Measurements from ENCODE around the gene SEPTIN5. TPM values are rescaled to one million over a fixed set of nuclear protein-coding genes. Genes with fewer than 3 reads are reported as not detected.
A peak's percentile ranks its signal among the peaks of the same experiment; 100 is the strongest.

Gene SEPTIN5
- total and polyA plus RNA-seq, 9 of the 15 experiments (the other 6 are each of a cell fraction or from before 2014, with no cell fraction given), result 0.03 to 195 (median 119) TPM

DNA sequence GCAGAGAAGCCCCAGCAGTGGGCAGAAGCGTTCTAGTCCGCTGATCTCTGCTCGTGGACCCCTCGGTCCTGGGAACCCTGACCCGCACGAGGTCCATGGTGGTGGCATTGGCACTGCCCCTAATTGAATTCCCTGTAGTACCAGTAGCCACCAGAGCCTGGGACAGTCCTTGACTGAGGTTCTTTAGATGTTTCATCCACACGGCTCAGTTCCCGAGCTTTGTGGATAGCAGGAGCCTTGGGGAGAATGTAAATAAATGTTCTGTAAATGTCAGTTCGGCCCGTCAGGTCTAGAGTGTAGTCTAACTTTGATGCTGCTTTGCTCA lies 39.4 kb upstream of the SEPTIN5 start:
- DNase-seq (ENCODE audit: extremely low read depth in 1 of 4, low spot score in 3 of 4) (peak in 3 of 4 experiments; percentile 38 to 42 (median 38)), ATAC-seq (no peak), FAIRE-seq (no peak)
- ChIA-PET POLR2A (interaction anchor here (0.7 to 10.5 kb wide), 8 partner anchors 9 to 252 kb away, joined by 3 to 80 read pairs (median 4); no protein-coding TSS in a partner anchor), CTCF (ENCODE audit: low intra/inter-chr PET ratio) (interaction anchor here (1.1 kb wide), 1 partner anchor 43 kb away, joined by 3 read pairs; no protein-coding TSS in a partner anchor)
- Histone ChIP-seq H4K20me1 (replicated peaks; ENCODE audit: control insufficient read depth, insufficient read depth, low read length) (no peaks in the 10 kb centered on the region), H3K4me2 (ENCODE audit: insufficient read depth, low read length) (no peak overlapping the region), H3K9me1 (ENCODE audit: control insufficient read depth, insufficient read depth, low read length) (no peaks in the 10 kb centered on the region), H3K4me1 (replicated peaks in 1 of 2; ENCODE audit: control insufficient read depth in 2 of 2, insufficient read depth in 2 of 2, low read length in 2 of 2) (peaks cover 2 to 6% of the 10 kb centered on the region in 2 experiments; a peak in 3 of 5 replicates), H3K9me3 (replicated peaks; ENCODE audit: control insufficient read depth, insufficient read depth, low read depth, low read length) (peaks cover 3% of the 10 kb centered on the region; the same call in 1 of the 2 replicates), H3K4me3 (no peak overlapping the region), H3K79me2 (ENCODE audit: control insufficient read depth, insufficient read depth, low read length) (no peaks in the 10 kb centered on the region), H3K9ac (ENCODE audit: insufficient read depth in 1 of 2, low read depth in 2 of 2, low read length in 2 of 2) (peak overlapping the region in 1 of 2 experiments; percentile 29; a peak in 1 of 4 replicates), H2AFZ (ENCODE audit: low read depth, low read length) (peak overlapping the region; percentile 0; the same call in 1 of the 2 replicates), H3K27me3 (ENCODE audit: control insufficient read depth in 2 of 2, insufficient read depth in 2 of 2, low read length in 2 of 2) (peaks cover 33 to 49% of the 10 kb centered on the region in 2 experiments), H3K36me3 (ENCODE audit: control insufficient read depth, insufficient read depth, low read length) (no peaks in the 10 kb centered on the region), H3K27ac (ENCODE audit: extremely low read depth, low read depth, low read length) (no peak overlapping the region)
- intact Hi-C loops (cut with micrococcal nuclease), result no loop called here
- no TSS peak for BruUV-seq (replicated peaks)
- peak; percentile 72; the same call in 1 of the 2 replicates for TF ChIP-seq EZH2 (IDR thresholded peaks at IDR 0.05; ENCODE audit: borderline replicate concordance, low read depth, low read length)
- peak; percentile 7; the same call in 1 of the 2 replicates for TF ChIP-seq ZBTB1 (CRISPR knock-in tag; IDR thresholded peaks at IDR 0.05; ENCODE audit: borderline replicate concordance, low read depth)
- TF ChIP-seq CHD1 (IDR thresholded peaks at IDR 0.05; ENCODE audit: low read length), result peak; percentile 11
- TF ChIP-seq RBM39 (optimal IDR thresholded peaks at IDR 0.05; ENCODE audit: low read depth, low read length), result no peak
- TF ChIP-seq, protein P1, sequence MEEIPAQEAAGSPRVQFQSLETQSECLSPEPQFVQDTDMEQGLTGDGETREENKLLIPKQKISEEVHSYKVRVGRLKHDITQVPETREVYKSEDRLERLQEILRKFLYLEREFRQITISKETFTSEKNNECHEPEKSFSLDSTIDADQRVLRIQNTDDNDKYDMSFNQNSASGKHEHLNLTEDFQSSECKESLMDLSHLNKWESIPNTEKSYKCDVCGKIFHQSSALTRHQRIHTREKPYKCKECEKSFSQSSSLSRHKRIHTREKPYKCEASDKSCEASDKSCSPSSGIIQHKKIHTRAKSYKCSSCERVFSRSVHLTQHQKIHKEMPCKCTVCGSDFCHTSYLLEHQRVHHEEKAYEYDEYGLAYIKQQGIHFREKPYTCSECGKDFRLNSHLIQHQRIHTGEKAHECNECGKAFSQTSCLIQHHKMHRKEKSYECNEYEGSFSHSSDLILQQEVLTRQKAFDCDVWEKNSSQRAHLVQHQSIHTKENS (CRISPR knock-in tag; IDR thresholded peaks at IDR 0.05), result no peak
- TF ChIP-seq GABPB2 (CRISPR knock-in tag; conservative IDR thresholded peaks at IDR 0.05), result 0 out of 2 replicates have a peak, but pooled peaks have one; percentile 17
- TF ChIP-seq BHLHE40 (IDR thresholded peaks at IDR 0.05; ENCODE audit: low read length), result 0 out of 2 replicates have a peak, but pooled peaks have one; percentile 22
- peak; percentile 3 for TF ChIP-seq CBX2 (IDR thresholded peaks at IDR 0.05; ENCODE audit: insufficient read depth, low read length, poor library complexity, severe bottlenecking)
- TF ChIP-seq RBBP5 (IDR thresholded peaks at IDR 0.05; ENCODE audit: borderline replicate concordance, insufficient read depth, low read length, poor library complexity, severe bottlenecking), result no peak
- TF ChIP-seq, protein P2, sequence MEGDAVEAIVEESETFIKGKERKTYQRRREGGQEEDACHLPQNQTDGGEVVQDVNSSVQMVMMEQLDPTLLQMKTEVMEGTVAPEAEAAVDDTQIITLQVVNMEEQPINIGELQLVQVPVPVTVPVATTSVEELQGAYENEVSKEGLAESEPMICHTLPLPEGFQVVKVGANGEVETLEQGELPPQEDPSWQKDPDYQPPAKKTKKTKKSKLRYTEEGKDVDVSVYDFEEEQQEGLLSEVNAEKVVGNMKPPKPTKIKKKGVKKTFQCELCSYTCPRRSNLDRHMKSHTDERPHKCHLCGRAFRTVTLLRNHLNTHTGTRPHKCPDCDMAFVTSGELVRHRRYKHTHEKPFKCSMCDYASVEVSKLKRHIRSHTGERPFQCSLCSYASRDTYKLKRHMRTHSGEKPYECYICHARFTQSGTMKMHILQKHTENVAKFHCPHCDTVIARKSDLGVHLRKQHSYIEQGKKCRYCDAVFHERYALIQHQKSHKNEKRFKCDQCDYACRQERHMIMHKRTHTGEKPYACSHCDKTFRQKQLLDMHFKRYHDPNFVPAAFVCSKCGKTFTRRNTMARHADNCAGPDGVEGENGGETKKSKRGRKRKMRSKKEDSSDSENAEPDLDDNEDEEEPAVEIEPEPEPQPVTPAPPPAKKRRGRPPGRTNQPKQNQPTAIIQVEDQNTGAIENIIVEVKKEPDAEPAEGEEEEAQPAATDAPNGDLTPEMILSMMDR (IDR thresholded peaks at IDR 0.05 in 2 of 3, conservative IDR thresholded peaks at IDR 0.05 in 1 of 3; ENCODE audit: insufficient read depth in 2 of 3, low read depth in 1 of 3, low read length in 3 of 3), result peak in 1 of 3 experiments; percentile 31; a peak in 2 of 6 replicates
- 0 out of 2 replicates have a peak, but pooled peaks have one; percentile 41 for TF ChIP-seq RHOXF2B (CRISPR knock-in tag; conservative IDR thresholded peaks at IDR 0.05)
- peak; percentile 11 for TF ChIP-seq ETS2 (tag; IDR thresholded peaks at IDR 0.05; ENCODE audit: borderline replicate concordance, poor library complexity, severe bottlenecking)
- in situ Hi-C loops (cut with MboI), result no loop called here
- WGBS (ENCODE audit: insufficient coverage, low coverage, missing lambda C conversion rate), result 2% methylated on average over 10 of the region's 10 CpGs
